ENCODE data around the gene CACNA1F.

Gene CACNA1F

GRCh38 chrX:49189606-49190005 lies 43.5 kb downstream of the CACNA1F start:
- Histone ChIP-seq H3K9me3 (ENCODE audit: control insufficient read depth, low read length) (no peaks in the 10 kb centered on the region), H3K9ac (ENCODE audit: low read length) (no peak overlapping the region), H3K27me3 (ENCODE audit: control insufficient read depth, insufficient read depth, low read length) (no peaks in the 10 kb centered on the region), H3K4me1 (ENCODE audit: control insufficient read depth, insufficient read depth, low read length) (peaks cover 16% of the 10 kb centered on the region), H3K4me3 (ENCODE audit: low read length) (no peak overlapping the region), H3K36me3 (ENCODE audit: control insufficient read depth, insufficient read depth, low read length) (no peaks in the 10 kb centered on the region)

GRCh38 chrX:49188468-49189076 lies 44.6 kb downstream of the CACNA1F start:
- no peak overlapping the region for H3K4me3 ChIP-seq (ENCODE audit: low read length)
- H3K9ac ChIP-seq (ENCODE audit: low read length) = no peak overlapping the region
- H3K4me1 ChIP-seq (ENCODE audit: control insufficient read depth, insufficient read depth, low read length) = peaks cover 20% of the 10 kb centered on the region
- H3K36me3 ChIP-seq (ENCODE audit: control insufficient read depth, insufficient read depth, low read length) = no peaks in the 10 kb centered on the region
- no peaks in the 10 kb centered on the region for H3K27me3 ChIP-seq (ENCODE audit: control insufficient read depth, insufficient read depth, low read length)
- no peaks in the 10 kb centered on the region for H3K9me3 ChIP-seq (ENCODE audit: control insufficient read depth, low read length)

GRCh38 chrX:49187526-49187925 lies 45.6 kb downstream of the CACNA1F start:
- H3K36me3 ChIP-seq (ENCODE audit: control insufficient read depth, insufficient read depth, low read length) = no peaks in the 10 kb centered on the region
- no peaks in the 10 kb centered on the region for H3K27me3 ChIP-seq (ENCODE audit: control insufficient read depth, insufficient read depth, low read length)
- H3K9ac ChIP-seq (ENCODE audit: low read length) = no peak overlapping the region
- peaks cover 20% of the 10 kb centered on the region for H3K4me1 ChIP-seq (ENCODE audit: control insufficient read depth, insufficient read depth, low read length)
- no peak overlapping the region for H3K4me3 ChIP-seq (ENCODE audit: low read length)
- no peaks in the 10 kb centered on the region for H3K9me3 ChIP-seq (ENCODE audit: control insufficient read depth, low read length)

- H3K9ac ChIP-seq (ENCODE audit: low read length) = no peak overlapping the region
- H3K9me3 ChIP-seq (ENCODE audit: control insufficient read depth, low read length) = no peaks in the 10 kb centered on the region
- H3K4me1 ChIP-seq (ENCODE audit: control insufficient read depth, insufficient read depth, low read length) = peaks cover 20% of the 10 kb centered on the region
- no peak overlapping the region for H3K4me3 ChIP-seq (ENCODE audit: low read length)
- H3K36me3 ChIP-seq (ENCODE audit: control insufficient read depth, insufficient read depth, low read length) = no peaks in the 10 kb centered on the region
- no peaks in the 10 kb centered on the region for H3K27me3 ChIP-seq (ENCODE audit: control insufficient read depth, insufficient read depth, low read length)
Observed at GRCh38 chrX:49187028-49187394, 46.1 kb downstream of the CACNA1F start.

- Histone ChIP-seq H3K27me3 (ENCODE audit: control insufficient read depth, insufficient read depth, low read length) (no peaks in the 10 kb centered on the region), H3K4me1 (ENCODE audit: control insufficient read depth, insufficient read depth, low read length) (peaks cover 20% of the 10 kb centered on the region), H3K36me3 (ENCODE audit: control insufficient read depth, insufficient read depth, low read length) (no peaks in the 10 kb centered on the region), H3K4me3 (ENCODE audit: low read length) (peak within 1 kb of the TSS; percentile 63), H3K9ac (ENCODE audit: low read length) (peak within 1 kb of the TSS; percentile 66), H3K9me3 (ENCODE audit: control insufficient read depth, low read length) (no peaks in the 10 kb centered on the region)
Observed at GRCh38 chrX:49186125-49187027, 46.8 kb downstream of the CACNA1F start, which contains the start of gene PRICKLE3. Gene PRICKLE3, minus strand, starts transcription at chrX:49186373. Its CDS starts 76 bp downstream, at chrX:49186297.

- no peak overlapping the region for H3K4me3 ChIP-seq (ENCODE audit: low read length)
- H3K4me1 ChIP-seq (ENCODE audit: control insufficient read depth, insufficient read depth, low read length) = peaks cover 15% of the 10 kb centered on the region
- no peaks in the 10 kb centered on the region for H3K27me3 ChIP-seq (ENCODE audit: control insufficient read depth, insufficient read depth, low read length)
- H3K9me3 ChIP-seq (ENCODE audit: control insufficient read depth, low read length) = no peaks in the 10 kb centered on the region
- no peaks in the 10 kb centered on the region for H3K36me3 ChIP-seq (ENCODE audit: control insufficient read depth, insufficient read depth, low read length)
- peak overlapping the region; percentile 59 for H3K9ac ChIP-seq (ENCODE audit: low read length)
Observed at GRCh38 chrX:49184294-49185281, 48.6 kb downstream of the CACNA1F start.

- Histone ChIP-seq H3K4me1 (ENCODE audit: control insufficient read depth, insufficient read depth, low read length) (peaks cover 17% of the 10 kb centered on the region), H3K4me3 (ENCODE audit: low read length) (no peak overlapping the region), H3K27me3 (ENCODE audit: control insufficient read depth, insufficient read depth, low read length) (no peaks in the 10 kb centered on the region), H3K9me3 (ENCODE audit: control insufficient read depth, low read length) (no peaks in the 10 kb centered on the region), H3K36me3 (ENCODE audit: control insufficient read depth, insufficient read depth, low read length) (no peaks in the 10 kb centered on the region), H3K9ac (ENCODE audit: low read length) (no peak overlapping the region)
Observed at GRCh38 chrX:49183701-49184281, 49.3 kb downstream of the CACNA1F start.

- Histone ChIP-seq H3K4me3 (ENCODE audit: low read length) (no peak overlapping the region), H3K27me3 (ENCODE audit: control insufficient read depth, insufficient read depth, low read length) (no peaks in the 10 kb centered on the region), H3K9ac (ENCODE audit: low read length) (no peak overlapping the region), H3K36me3 (ENCODE audit: control insufficient read depth, insufficient read depth, low read length) (peaks cover 4% of the 10 kb centered on the region), H3K4me1 (ENCODE audit: control insufficient read depth, insufficient read depth, low read length) (peaks cover 27% of the 10 kb centered on the region), H3K9me3 (ENCODE audit: control insufficient read depth, low read length) (no peaks in the 10 kb centered on the region)
Observed at GRCh38 chrX:49179358-49179757, 53.8 kb downstream of the CACNA1F start.

GRCh38 chrX:49178537-49178936 lies 54.6 kb downstream of the CACNA1F start:
- H3K36me3 ChIP-seq (ENCODE audit: control insufficient read depth, insufficient read depth, low read length) = peaks cover 9% of the 10 kb centered on the region
- no peak overlapping the region for H3K4me3 ChIP-seq (ENCODE audit: low read length)
- H3K9me3 ChIP-seq (ENCODE audit: control insufficient read depth, low read length) = no peaks in the 10 kb centered on the region
- H3K4me1 ChIP-seq (ENCODE audit: control insufficient read depth, insufficient read depth, low read length) = peaks cover 27% of the 10 kb centered on the region
- no peak overlapping the region for H3K9ac ChIP-seq (ENCODE audit: low read length)
- H3K27me3 ChIP-seq (ENCODE audit: control insufficient read depth, insufficient read depth, low read length) = no peaks in the 10 kb centered on the region

- peaks cover 32% of the 10 kb centered on the region for H3K4me1 ChIP-seq (ENCODE audit: control insufficient read depth, insufficient read depth, low read length)
- H3K9me3 ChIP-seq (ENCODE audit: control insufficient read depth, low read length) = no peaks in the 10 kb centered on the region
- no peak overlapping the region for H3K4me3 ChIP-seq (ENCODE audit: low read length)
- no peaks in the 10 kb centered on the region for H3K27me3 ChIP-seq (ENCODE audit: control insufficient read depth, insufficient read depth, low read length)
- H3K9ac ChIP-seq (ENCODE audit: low read length) = no peak overlapping the region
- peaks cover 9% of the 10 kb centered on the region for H3K36me3 ChIP-seq (ENCODE audit: control insufficient read depth, insufficient read depth, low read length)
Observed at GRCh38 chrX:49177873-49178480, 55.2 kb downstream of the CACNA1F start.

- H3K27me3 ChIP-seq (ENCODE audit: control insufficient read depth, insufficient read depth, low read length) = no peaks in the 10 kb centered on the region
- H3K4me3 ChIP-seq (ENCODE audit: low read length) = no peak overlapping the region
- peak overlapping the region; percentile 28 for H3K9ac ChIP-seq (ENCODE audit: low read length)
- H3K4me1 ChIP-seq (ENCODE audit: control insufficient read depth, insufficient read depth, low read length) = peaks cover 37% of the 10 kb centered on the region
- H3K36me3 ChIP-seq (ENCODE audit: control insufficient read depth, insufficient read depth, low read length) = peaks cover 9% of the 10 kb centered on the region
- no peaks in the 10 kb centered on the region for H3K9me3 ChIP-seq (ENCODE audit: control insufficient read depth, low read length)
Observed at GRCh38 chrX:49177338-49177833, 55.8 kb downstream of the CACNA1F start.

Measured in mucosa of stomach (tissue), 1 donor.